Measurements from ENCODE around the gene C4B. TPM values are rescaled to one million over a fixed set of nuclear protein-coding genes. Genes with fewer than 3 reads are reported as not detected.

Gene C4B
- total and polyA plus RNA-seq, 9 of the 15 experiments (the other 6 are each of a cell fraction or from before 2014, with no cell fraction given): 0.32 to 8.8 (median 5.4) TPM

GRCh38 chr6:32060966-32061655, 46.5 kb downstream of the C4B start:
- in situ Hi-C loops (cut with MboI) (no loop called here), intact Hi-C loops (cut with micrococcal nuclease) (no loop called here)
- Histone ChIP-seq H3K27ac (ENCODE audit: extremely low read depth, low read depth, low read length) (no peak overlapping the region), H3K27me3 (ENCODE audit: control insufficient read depth in 2 of 2, insufficient read depth in 2 of 2, low read length in 2 of 2) (peaks cover 15 to 20% of the 10 kb centered on the region in 2 experiments), H3K9ac (ENCODE audit: insufficient read depth in 1 of 2, low read depth in 2 of 2, low read length in 2 of 2) (peak overlapping the region in 1 of 2 experiments; percentile 75; a peak in 2 of 4 replicates), H4K20me1 (replicated peaks; ENCODE audit: control insufficient read depth, insufficient read depth, low read length) (no peaks in the 10 kb centered on the region), H2AFZ (ENCODE audit: low read depth, low read length) (no peak overlapping the region; the same call in 1 of the 2 replicates), H3K9me1 (ENCODE audit: control insufficient read depth, insufficient read depth, low read length) (no peaks in the 10 kb centered on the region), H3K79me2 (ENCODE audit: control insufficient read depth, insufficient read depth, low read length) (no peaks in the 10 kb centered on the region), H3K4me2 (ENCODE audit: insufficient read depth, low read length) (no peak overlapping the region), H3K9me3 (replicated peaks; ENCODE audit: control insufficient read depth, insufficient read depth, low read depth, low read length) (no peaks in the 10 kb centered on the region), H3K4me3 (no peak overlapping the region), H3K4me1 (replicated peaks in 1 of 2; ENCODE audit: control insufficient read depth in 2 of 2, insufficient read depth in 2 of 2, low read length in 2 of 2) (peaks cover 0 to 22% of the 10 kb centered on the region in 2 experiments; a peak in 2 of 5 replicates), H3K36me3 (ENCODE audit: control insufficient read depth, insufficient read depth, low read length) (no peaks in the 10 kb centered on the region)
- ATAC-seq (peak; percentile 81), FAIRE-seq (peak; percentile 49), DNase-seq (ENCODE audit: extremely low read depth in 1 of 4, low spot score in 3 of 4) (peak in 1 of 4 experiments; percentile 45)
- ChIA-PET CTCF (ENCODE audit: low intra/inter-chr PET ratio) (no interaction called here), POLR2A (interaction anchor here (0.6 to 1.0 kb wide), 2 partner anchors 14 to 24 kb away, joined by 3 read pairs; no protein-coding TSS in a partner anchor)
- WGBS (ENCODE audit: insufficient coverage, low coverage, missing lambda C conversion rate): 44% methylated on average over 17 of the region's 28 CpGs
- no TSS peak for BruUV-seq (replicated peaks)
- TF ChIP-seq MGA (IDR thresholded peaks at IDR 0.05) (0 out of 2 replicates have a peak, but pooled peaks have one; percentile 7), RAD21 (CRISPR knock-in tag; conservative IDR thresholded peaks at IDR 0.05 in 1 of 2, IDR thresholded peaks at IDR 0.05 in 1 of 2) (peak in 1 of 2 experiments; percentile 50; a peak in 2 of 4 replicates), CTCF (IDR thresholded peaks at IDR 0.05 in 2 of 3, conservative IDR thresholded peaks at IDR 0.05 in 1 of 3; ENCODE audit: insufficient read depth in 2 of 3, low read depth in 1 of 3, low read length in 3 of 3) (peak; percentile 41 to 56 (median 46); a peak in 5 of 6 replicates), GMEB1 (CRISPR knock-in tag; IDR thresholded peaks at IDR 0.05) (no peak)

Data from K562 (cell line).